IMR-90 (cell line): ENCODE measurements around the gene HMX1. TPM values are rescaled to one million over a fixed set of nuclear protein-coding genes. Genes with fewer than 3 reads are reported as not detected.

ENCODE experiments used
- ATAC-seq: fragments of 200-7000 bp; cut with Tn5 transposase; 2 replicates; pipeline ENCODE4 v1.9.1; 2020; ENCODE audit warnings: low read depth, mild to moderate bottlenecking, moderate library complexity
- BruUV-seq: library from RNA; stranded (reverse); fragments of 400-500 nt; replicated peaks from 2 replicates; lab custom pipeline; 2021; lab: Mats Ljungman, UMichigan
- CTCF ChIA-PET: fragments of 300-600 bp; formaldehyde crosslinking; extraction: SDS; loops from one replicate; lab custom pipeline; 2021; ENCODE audit warnings: antibody characterized with exemption; lab: Yijun Ruan, JAX
- POLR2A ChIA-PET: fragments of 300-600 bp; sonication (Branson Sonifier 250); formaldehyde crosslinking; loops from one replicate; lab custom pipeline; 2022; ENCODE audit warnings: antibody characterized with exemption; ENCODE audit not compliant: unreplicated experiment; lab: Charles Lee
- DNase-seq: peaks from one replicate; pipeline ENCODE4 v3.0.0; 2013
- H2AFZ ChIP-seq: replicated peaks from 2 replicates; pipeline ENCODE3; 2013; ENCODE audit warnings: low read length, mild to moderate bottlenecking; ENCODE audit not compliant: poor library complexity
- H2AK5ac ChIP-seq: 2 replicates; pipeline ENCODE4 v1.6.1; 2013; ENCODE audit warnings: low read depth, low read length, inconsistent platforms
- H2AK9ac ChIP-seq: replicated peaks from 2 replicates; pipeline ENCODE3; 2013; ENCODE audit warnings: mild to moderate bottlenecking, low read depth, low read length, moderate library complexity; ENCODE audit not compliant: poor library complexity
- H2BK120ac ChIP-seq: 2 replicates; pipeline ENCODE4 v1.6.1; 2013; ENCODE audit warnings: low read depth, low read length, inconsistent platforms
- H2BK15ac ChIP-seq: 3 replicates; pipeline ENCODE4 v1.6.1; 2013; ENCODE audit warnings: low read depth, low read length, inconsistent platforms
- H2BK20ac ChIP-seq: 2 replicates; pipeline ENCODE4 v1.6.1; 2013; ENCODE audit warnings: low read depth, mild to moderate bottlenecking, inconsistent platforms, low read length, moderate library complexity
- H2BK5ac ChIP-seq: 2 replicates; pipeline ENCODE4 v1.6.1; 2013; ENCODE audit warnings: mild to moderate bottlenecking, low read depth, low read length, inconsistent platforms; ENCODE audit not compliant: poor library complexity, severe bottlenecking
- H3K14ac ChIP-seq: replicated peaks from 2 replicates; pipeline ENCODE4 v1.6.1; 2013; ENCODE audit warnings: low read depth, low read length, inconsistent platforms
- H3K18ac ChIP-seq: 2 replicates; pipeline ENCODE4 v1.6.1; 2013; ENCODE audit warnings: low read depth, low read length, control low read depth
- H3K23ac ChIP-seq: 2 replicates; pipeline ENCODE4 v1.6.1; 2013; ENCODE audit warnings: low read depth, low read length, inconsistent platforms
- H3K27ac ChIP-seq: 2 replicates; pipeline ENCODE4 v1.5.1; 2013; ENCODE audit warnings: mild to moderate bottlenecking, control low read depth, low read length; ENCODE audit not compliant: insufficient read depth
- H3K27me3 ChIP-seq: 2 replicates; pipeline ENCODE4 v1.6.1; 2013; ENCODE audit warnings: low read length; ENCODE audit not compliant: control insufficient read depth, insufficient read depth
- H3K36me3 ChIP-seq: 2 replicates; pipeline ENCODE4 v1.6.1; 2013; ENCODE audit warnings: low read length, mixed read lengths; ENCODE audit not compliant: control insufficient read depth, insufficient read depth
- H3K4ac ChIP-seq: 2 replicates; pipeline ENCODE4 v1.6.1; 2013; ENCODE audit warnings: low read depth, low read length, inconsistent platforms
- H3K4me1 ChIP-seq: 2 replicates; pipeline ENCODE4 v1.6.1; 2013; ENCODE audit warnings: low read length, mixed read lengths; ENCODE audit not compliant: control insufficient read depth, insufficient read depth
- H3K4me2 ChIP-seq: 2 replicates; pipeline ENCODE4 v1.6.1; 2013; ENCODE audit warnings: low read depth, mild to moderate bottlenecking, control low read depth, low read length, moderate library complexity
- H3K4me3 ChIP-seq: 2 replicates; pipeline ENCODE4 v1.5.1; 2013; ENCODE audit warnings: low read depth, mild to moderate bottlenecking, control low read depth, low read length, moderate library complexity; ENCODE audit not compliant: insufficient read depth
- H3K56ac ChIP-seq: 2 replicates; pipeline ENCODE4 v1.6.1; 2013; ENCODE audit warnings: low read length, inconsistent platforms; ENCODE audit not compliant: insufficient read depth; ENCODE audit errors: extremely low read depth
- H3K79me1 ChIP-seq, 2 experiments: 2 replicates each; pipeline ENCODE4 v1.6.1; 2013; ENCODE audit warnings: low read length in 2 of 2, inconsistent platforms in 1 of 2, low read depth in 1 of 2
- H3K9ac ChIP-seq: 2 replicates; pipeline ENCODE4 v1.6.1; 2013; ENCODE audit warnings: low read depth, low read length, control low read depth
- H3K9me1 ChIP-seq: 2 replicates; pipeline ENCODE4 v1.6.1; 2013; ENCODE audit warnings: low read length, inconsistent platforms; ENCODE audit not compliant: insufficient read depth
- H3K9me3 ChIP-seq: 2 replicates; pipeline ENCODE4 v1.6.1; 2013; ENCODE audit warnings: low read length; ENCODE audit not compliant: control insufficient read depth, insufficient read depth
- H4K20me1 ChIP-seq: 2 replicates; pipeline ENCODE4 v1.6.1; 2013; ENCODE audit warnings: low read length, inconsistent platforms; ENCODE audit not compliant: insufficient read depth
- H4K5ac ChIP-seq: 2 replicates; pipeline ENCODE4 v1.6.1; 2013; ENCODE audit warnings: mild to moderate bottlenecking, low read depth, low read length, control low read depth
- H4K8ac ChIP-seq, 2 experiments: 2 replicates each; pipeline ENCODE4 v1.6.1; 2013; ENCODE audit warnings: low read depth in 2 of 2, low read length in 2 of 2, control low read depth in 1 of 2, inconsistent platforms in 1 of 2
- H4K91ac ChIP-seq: 2 replicates; pipeline ENCODE4 v1.6.1; 2013; ENCODE audit warnings: low read depth, low read length, inconsistent platforms; ENCODE audit not compliant: insufficient read depth
- BHLHE40 ChIP-seq: fragments of 150-350 bp; IDR thresholded peaks from 2 replicates; pipeline ENCODE4 v1.6.1; 2016; ENCODE audit warnings: mild to moderate bottlenecking, low read depth, low read length
- FOS ChIP-seq: fragments of 150-350 bp; IDR thresholded peaks from 2 replicates; pipeline ENCODE4 v1.6.1; 2016; ENCODE audit warnings: low read depth, low read length
- MAFK ChIP-seq: IDR thresholded peaks from 2 replicates; pipeline ENCODE4 v1.6.1; 2012; ENCODE audit warnings: low read depth, low read length, improper control_type of control experiment
- MXI1 ChIP-seq: IDR thresholded peaks from 2 replicates; pipeline ENCODE4 v1.6.1; 2012; ENCODE audit warnings: low read depth, mild to moderate bottlenecking, low read length, moderate library complexity, borderline replicate concordance
- POLR2A ChIP-seq: IDR thresholded peaks from 2 replicates; pipeline ENCODE4 v1.6.1; 2012; ENCODE audit warnings: mild to moderate bottlenecking, low read depth, low read length
- RCOR1 ChIP-seq: IDR thresholded peaks from 2 replicates; pipeline ENCODE4 v1.6.1; 2012; ENCODE audit warnings: mild to moderate bottlenecking, low read length, improper control_type of control experiment; ENCODE audit not compliant: insufficient replicate concordance
- RFX5 ChIP-seq: IDR thresholded peaks from 2 replicates; pipeline ENCODE4 v1.8.0; 2012; ENCODE audit warnings: low read depth, mild to moderate bottlenecking, low read length, moderate library complexity
- WGBS, 2 experiments: methylation state at CpG; one replicate each; pipeline versions ENCODE4 v1.1.5 to v1.1.7; 2013; ENCODE audit warnings: missing lambda C conversion rate in 2 of 2; ENCODE audit not compliant: insufficient read length in 1 of 2; ENCODE audit errors: extremely low coverage in 2 of 2; 5-methylcytosine and 5-hydroxymethylcytosine counted together
- dilution Hi-C: fragments of 300-500 bp; cut with HindIII; formaldehyde crosslinking; loops from one replicate; pipeline ENCODE4 v1.14.3; 2018; ENCODE audit warnings: low sequenced_read_pairs; ENCODE audit not compliant: unreplicated experiment
- in situ Hi-C: fragments of 300-500 bp; cut with MboI; formaldehyde crosslinking; loops from 3 replicates; pipeline ENCODE4 v1.14.3; 2019; ENCODE audit warnings: low sequenced_read_pairs, inconsistent platforms, mixed read lengths
- intact Hi-C: fragments of 100-400 bp; cut with micrococcal nuclease; formaldehyde crosslinking; loops from 2 replicates; pipeline ENCODE4 v1.10.0; 2022
- polyA plus RNA-seq, 3 experiments: library from polyadenylated mRNA; depleted of rRNA; stranded (reverse); fragments of >200 nt; gene quantifications; 2 replicates each; pipeline ENCODE4 v1.2.3, GENCODE V29; 2012; ENCODE audit warnings: low replicate concordance in 1 of 3
- total RNA-seq: library from RNA; depleted of rRNA; stranded (reverse); fragments of >200 nt; gene quantifications from 2 replicates; pipeline ENCODE4 v1.2.3, GENCODE V29; 2012
- TF ChIP-seq, protein P1 (sequence below): fragments of 150-350 bp; IDR thresholded peaks from 2 replicates; pipeline ENCODE4 v1.6.1; 2017; ENCODE audit warnings: mild to moderate bottlenecking, antibody characterized with exemption, low read length, low read depth

Gene HMX1
- total and polyA plus RNA-seq, 2 of the 4 experiments (the other 2 are of a cell fraction): not detected

DNA sequence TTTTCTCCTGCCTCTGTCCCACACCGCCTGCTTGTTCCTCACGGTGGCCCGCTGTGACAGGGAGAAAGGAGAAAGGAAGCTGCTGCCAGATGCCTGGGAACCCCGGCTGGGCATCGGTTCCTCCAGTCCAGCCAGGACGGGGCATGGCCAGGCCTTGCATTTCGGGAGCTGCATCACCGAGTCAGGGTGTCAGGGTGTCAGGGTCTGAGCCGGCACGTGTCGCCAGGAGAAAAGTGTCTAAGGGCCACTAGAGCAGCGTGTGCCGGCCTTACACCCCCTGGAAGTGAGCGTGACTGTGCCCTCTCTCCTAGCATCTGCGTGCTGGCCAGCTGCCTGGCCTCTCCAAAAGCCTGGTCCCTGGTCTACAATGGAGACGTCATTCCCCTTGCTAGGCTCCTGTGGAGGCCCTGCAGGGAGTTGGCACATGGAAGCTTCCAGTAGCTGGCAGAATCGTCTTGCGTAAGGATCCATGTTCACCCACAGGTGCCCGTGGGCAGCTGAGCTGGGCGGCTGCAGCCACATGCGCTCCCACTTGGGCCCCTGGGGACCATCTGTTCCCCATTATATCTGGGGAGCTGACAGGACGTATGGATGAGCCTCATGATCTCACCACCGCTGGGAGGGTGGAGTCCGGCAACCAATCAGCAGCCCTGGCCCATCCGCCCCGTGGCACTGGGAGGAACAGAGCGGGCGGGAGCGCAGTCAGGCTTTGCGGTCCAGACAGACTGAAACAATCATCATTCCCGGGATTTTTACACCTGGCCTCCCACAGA lies 39.9 kb upstream of the HMX1 start:
- H2BK15ac ChIP-seq: no peak overlapping the region
- POLR2A ChIA-PET: no interaction called here
- in situ Hi-C loops (no loop called here), intact Hi-C loops (no loop called here), dilution Hi-C loops (no loop called here)
- no peak overlapping the region for H3K56ac ChIP-seq
- TF ChIP-seq FOS (no peak), BHLHE40 (no peak), MAFK (no peak), POLR2A (no peak), RFX5 (no peak), RCOR1 (no peak), MXI1 (no peak)
- TF ChIP-seq, protein P1, sequence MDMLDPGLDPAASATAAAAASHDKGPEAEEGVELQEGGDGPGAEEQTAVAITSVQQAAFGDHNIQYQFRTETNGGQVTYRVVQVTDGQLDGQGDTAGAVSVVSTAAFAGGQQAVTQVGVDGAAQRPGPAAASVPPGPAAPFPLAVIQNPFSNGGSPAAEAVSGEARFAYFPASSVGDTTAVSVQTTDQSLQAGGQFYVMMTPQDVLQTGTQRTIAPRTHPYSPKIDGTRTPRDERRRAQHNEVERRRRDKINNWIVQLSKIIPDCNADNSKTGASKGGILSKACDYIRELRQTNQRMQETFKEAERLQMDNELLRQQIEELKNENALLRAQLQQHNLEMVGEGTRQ: no peak
- H2AFZ ChIP-seq: no peak overlapping the region
- H2AK9ac ChIP-seq: no peak overlapping the region
- no peak overlapping the region for H2BK20ac ChIP-seq
- no peak overlapping the region for H3K4me2 ChIP-seq
- no peak overlapping the region for H2AK5ac ChIP-seq
- no peak overlapping the region for H3K4ac ChIP-seq
- no peaks in the 10 kb centered on the region for H3K4me1 ChIP-seq
- H3K9me3 ChIP-seq: no peaks in the 10 kb centered on the region; the same call in 1 of the 2 replicates
- H4K5ac ChIP-seq: no peak overlapping the region
- no peak for DNase-seq
- no peaks in the 10 kb centered on the region for H3K9me1 ChIP-seq
- H2BK120ac ChIP-seq: no peak overlapping the region
- H3K23ac ChIP-seq: no peak overlapping the region
- no peak overlapping the region for H2BK5ac ChIP-seq
- H4K8ac ChIP-seq: no peak overlapping the region
- no peak overlapping the region for H3K9ac ChIP-seq
- no TSS peak for BruUV-seq
- no peak overlapping the region for H3K18ac ChIP-seq
- no peaks in the 10 kb centered on the region for H3K27me3 ChIP-seq
- no peak overlapping the region for H4K91ac ChIP-seq
- ATAC-seq: no peak
- H3K27ac ChIP-seq: no peak overlapping the region
- no peaks in the 10 kb centered on the region for H3K36me3 ChIP-seq
- no peaks in the 10 kb centered on the region for H3K79me1 ChIP-seq
- CTCF ChIA-PET: no interaction called here
- no peak overlapping the region for H3K14ac ChIP-seq
- H4K20me1 ChIP-seq: no peaks in the 10 kb centered on the region
- 53% methylated on average over 23 of the region's 31 CpGs; no CpG with 5 or more reads in 1 of the 2 experiments for WGBS, 2 experiments
- H3K4me3 ChIP-seq: no peak overlapping the region
